Middle frontal gyrus (tissue), 1 donor: Measurements from ENCODE around the gene REV1.
"Not testable (repeated sequence)": the region's sequence is repeated elsewhere in the genome, so short reads cannot be mapped to it uniquely, and the experiment has no call there.

Experiments
- DNase-seq: peaks from one replicate; pipeline ENCODE4 v3.0.0-alpha.2; 2015; ENCODE audit warnings: low spot score; ENCODE audit errors: extremely low spot score

REV1 gene

GRCh38 chr2:99487906-99488305 lies 1.9 kb downstream of the REV1 start:
- DNase-seq = no peak

DNA sequence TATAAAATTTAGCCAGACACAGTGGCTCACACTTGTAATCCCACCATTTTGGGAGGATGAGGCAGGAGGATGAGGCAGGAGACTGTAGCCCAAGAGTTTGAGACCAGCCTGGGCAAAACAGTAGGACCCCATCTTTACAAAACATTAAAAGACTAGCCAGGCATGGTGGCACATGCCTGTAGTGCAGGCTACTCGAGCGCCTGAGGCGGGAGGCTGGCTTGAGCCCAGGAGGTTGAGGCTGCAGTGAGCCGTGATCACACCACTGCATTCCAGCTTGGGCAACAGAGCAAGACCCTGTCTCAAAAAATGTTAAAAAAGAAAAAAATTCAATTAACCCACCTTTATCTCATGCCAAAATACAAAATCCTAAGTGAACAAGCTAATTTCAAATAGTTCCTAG lies 4.0 kb downstream of the REV1 start:
- DNase-seq = no peak

DNA sequence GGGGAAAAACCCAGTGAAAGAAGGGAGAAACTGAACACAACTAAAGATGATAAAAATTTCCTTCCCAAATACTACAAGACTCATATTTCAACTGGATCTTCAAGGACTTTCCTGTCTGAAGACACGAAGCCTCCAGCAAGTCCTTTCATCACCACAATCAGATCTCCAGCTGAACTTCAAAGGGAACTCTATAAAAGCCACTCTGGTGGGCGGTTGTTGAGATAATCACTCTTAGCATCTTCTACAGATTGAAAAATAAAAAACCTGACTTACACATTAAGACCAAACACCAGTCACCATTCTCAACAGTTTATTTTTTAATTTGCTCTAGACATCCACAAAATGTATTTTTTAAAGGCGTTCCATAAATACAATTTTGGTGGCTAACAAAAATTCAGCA lies 4.4 kb downstream of the REV1 start:
- no peak for DNase-seq

DNA sequence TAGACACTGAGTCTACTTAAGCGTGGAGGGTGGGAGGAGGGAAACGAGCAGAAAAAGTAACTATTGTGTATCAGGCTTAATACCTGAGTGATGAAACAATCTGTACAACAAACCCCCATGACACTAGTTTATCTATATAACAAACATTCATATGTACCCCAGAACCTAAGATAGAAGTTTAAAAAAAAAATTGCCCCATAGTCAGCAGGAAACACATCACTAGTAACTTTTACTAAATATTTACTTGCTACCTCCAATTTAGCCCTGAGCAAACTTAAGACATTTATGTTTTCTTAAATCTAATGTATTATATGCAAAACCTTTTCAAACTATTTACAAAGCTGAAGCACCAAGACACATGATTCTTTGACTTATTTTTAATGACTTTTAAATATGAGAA lies 5.6 kb downstream of the REV1 start:
- no peak for DNase-seq

GRCh38 chr2:99481941-99482340 lies 7.9 kb downstream of the REV1 start:
- no peak for DNase-seq

DNA sequence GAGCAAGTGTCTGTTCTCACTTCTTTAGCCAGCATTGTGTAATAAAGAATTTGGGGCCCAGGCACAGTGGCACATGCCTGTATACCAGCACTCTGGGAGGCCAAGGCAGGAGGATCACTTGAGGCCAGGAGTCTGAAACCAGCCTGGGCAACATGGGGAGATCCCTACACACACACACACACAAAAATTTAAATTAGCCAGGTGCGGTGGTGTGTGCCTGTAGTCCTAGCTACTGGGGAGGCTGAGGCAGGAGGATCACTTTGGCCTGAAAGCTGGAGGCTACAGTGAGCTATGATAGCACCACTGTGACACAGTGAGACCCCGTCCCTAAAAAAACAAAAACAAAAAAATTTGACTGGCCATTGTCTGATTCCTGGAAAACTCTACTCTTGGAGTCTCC lies 8.3 kb downstream of the REV1 start:
- DNase-seq = no peak

GRCh38 chr2:99480390-99480789 lies 9.4 kb downstream of the REV1 start:
- no peak for DNase-seq

DNA sequence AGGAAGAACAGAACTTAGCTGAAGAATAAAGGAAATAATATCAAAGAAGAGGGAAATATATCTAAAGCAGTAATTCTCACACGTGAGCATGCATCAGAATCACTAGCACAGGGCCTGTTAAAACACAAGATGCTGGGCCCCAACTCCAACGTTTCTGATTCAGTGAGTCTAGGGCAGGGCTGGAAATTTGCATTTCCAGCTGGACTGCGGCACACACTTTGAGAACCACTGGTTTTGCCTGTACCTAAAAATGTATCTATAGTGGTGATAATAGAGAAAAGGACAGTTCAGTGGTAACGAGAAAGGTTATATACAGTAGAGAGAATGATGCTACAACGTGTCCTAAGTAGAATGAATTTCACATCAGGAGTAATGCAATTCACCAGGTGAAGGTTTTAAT lies 11.2 kb downstream of the REV1 start:
- DNase-seq = no peak

- DNase-seq = no peak
Observed at GRCh38 chr2:99477054-99477453, 12.8 kb downstream of the REV1 start.

- DNase-seq = no peak
Observed at GRCh38 chr2:99476629-99477028, 13.2 kb downstream of the REV1 start.

DNA sequence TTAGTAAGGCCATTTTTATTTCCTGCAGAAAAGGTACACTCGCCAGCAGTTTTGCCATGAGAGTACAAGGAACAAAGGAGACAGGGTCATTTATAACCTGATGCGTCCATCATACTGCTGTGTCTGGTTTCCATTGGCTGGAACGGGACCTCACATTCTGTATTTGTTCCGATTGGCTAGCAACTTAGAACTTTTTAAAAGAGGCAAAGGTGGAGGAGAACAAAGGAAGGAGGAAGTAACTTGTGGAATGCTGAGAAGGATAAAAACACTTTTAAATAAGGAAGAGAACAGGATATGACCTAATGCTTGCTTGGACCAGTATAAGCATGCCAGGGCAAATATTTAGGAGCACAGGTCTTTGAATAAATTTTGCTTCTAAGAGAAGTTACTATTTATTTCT lies 14.7 kb downstream of the REV1 start:
- not testable (repeated sequence) for DNase-seq

GRCh38 chr2:99473518-99474083 lies 16.2 kb downstream of the REV1 start:
- no peak for DNase-seq

DNA sequence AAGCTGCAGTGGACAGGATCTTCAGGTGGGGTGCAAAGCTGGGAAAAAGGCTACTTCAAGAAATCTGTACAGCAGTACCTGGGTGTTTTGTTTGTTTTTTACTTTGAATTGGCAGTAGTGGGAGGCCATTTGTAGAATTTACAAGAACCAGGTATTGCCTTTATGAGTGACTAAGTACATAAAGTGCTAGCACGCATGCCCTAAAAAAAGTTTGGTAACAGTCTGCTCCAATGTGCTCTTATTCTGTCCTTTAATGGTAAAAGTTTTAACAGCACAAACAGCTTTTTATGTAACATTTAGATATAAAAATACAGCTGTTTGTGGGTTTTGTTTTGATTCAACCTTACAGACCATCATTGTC lies 17.2 kb downstream of the REV1 start:
- no peak for DNase-seq

DNA sequence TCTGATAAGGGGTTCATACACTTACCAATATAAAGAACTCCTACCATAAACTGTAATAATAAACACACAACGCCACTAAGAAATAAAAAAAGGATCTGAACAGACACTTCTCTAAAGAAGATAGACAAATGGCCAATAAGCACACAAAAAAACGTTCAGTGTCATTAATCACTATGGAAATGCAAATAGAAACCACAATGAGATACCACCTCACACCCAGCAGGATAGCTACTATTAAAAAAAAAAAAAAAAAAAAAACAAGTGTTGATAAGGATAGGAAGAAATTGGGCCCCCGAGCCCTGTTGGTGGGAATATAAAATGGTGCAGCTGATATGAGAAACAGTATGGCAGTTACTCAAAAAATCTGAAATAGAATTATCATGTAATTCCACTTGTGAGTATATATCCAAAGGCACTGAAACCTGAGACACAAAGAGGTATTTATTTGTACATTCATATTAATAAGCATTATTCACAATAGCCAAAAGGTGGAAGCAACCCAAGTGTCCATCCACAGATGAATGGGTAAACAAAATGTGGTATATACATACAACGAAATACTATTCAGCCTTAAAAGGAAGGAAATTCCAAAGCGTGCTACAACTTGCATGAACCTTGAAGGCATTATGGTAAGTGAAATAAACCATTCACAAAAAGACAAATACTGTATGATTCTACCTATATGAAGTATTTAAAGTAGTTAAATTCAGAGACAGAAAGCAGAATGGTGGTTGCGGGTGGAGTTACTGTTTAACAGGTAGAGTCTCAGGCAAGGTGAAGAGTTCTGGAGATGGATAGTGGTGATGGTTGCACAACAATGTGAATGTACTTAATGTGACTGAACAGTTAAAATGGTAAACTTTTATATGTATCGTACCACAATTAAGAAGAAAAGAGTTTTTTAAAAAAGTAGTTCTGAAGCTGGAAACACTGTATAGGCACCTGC lies 17.9 kb downstream of the REV1 start:
- DNase-seq = no peak

DNA sequence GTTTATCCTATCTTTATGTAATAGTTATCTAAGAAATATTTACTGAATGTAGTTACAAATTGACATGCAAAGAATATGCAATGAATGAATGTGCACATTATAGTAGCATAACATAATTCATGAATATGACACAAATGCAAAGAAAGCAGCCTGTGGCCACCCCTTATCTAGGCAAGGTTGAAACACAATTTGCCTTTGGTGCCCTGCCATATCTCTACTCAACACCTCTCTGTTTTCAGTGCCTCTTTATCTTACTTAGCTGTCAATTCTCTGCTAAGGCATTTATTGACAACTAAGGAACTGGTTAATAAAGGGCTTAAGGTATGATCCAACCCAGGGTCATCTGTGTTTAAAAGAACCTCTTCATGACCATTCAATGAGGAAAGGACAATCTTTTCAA lies 18.9 kb downstream of the REV1 start:
- no peak for DNase-seq

- DNase-seq = not testable (repeated sequence)
Observed at GRCh38 chr2:99470459-99470858, 19.4 kb downstream of the REV1 start.

- no peak for DNase-seq
Observed at GRCh38 chr2:99469394-99469793, 20.4 kb downstream of the REV1 start.

- DNase-seq = no peak
Observed at GRCh38 chr2:99468155-99468554, 21.7 kb downstream of the REV1 start.

DNA sequence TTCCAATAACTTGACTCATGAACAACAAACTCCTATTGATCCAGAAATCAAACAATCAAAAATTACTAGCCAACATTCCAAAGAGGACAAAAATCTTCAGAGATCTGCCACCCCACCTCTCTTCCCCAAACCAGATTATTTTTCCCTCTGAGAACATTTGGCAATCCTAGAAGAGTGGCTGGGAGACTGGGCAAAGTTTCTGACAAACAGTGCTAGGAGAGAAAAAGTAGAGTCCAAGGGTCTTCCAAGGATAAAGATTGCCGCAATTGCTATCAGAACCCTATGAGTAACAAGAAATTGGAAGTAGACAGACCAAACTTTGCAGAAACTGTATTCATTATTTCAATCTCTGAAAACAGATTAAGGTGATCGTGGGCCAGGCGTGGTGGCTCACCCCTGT lies 22.4 kb downstream of the REV1 start:
- no peak for DNase-seq

GRCh38 chr2:99461828-99462483 lies 27.9 kb downstream of the REV1 start:
- no peak for DNase-seq

DNA sequence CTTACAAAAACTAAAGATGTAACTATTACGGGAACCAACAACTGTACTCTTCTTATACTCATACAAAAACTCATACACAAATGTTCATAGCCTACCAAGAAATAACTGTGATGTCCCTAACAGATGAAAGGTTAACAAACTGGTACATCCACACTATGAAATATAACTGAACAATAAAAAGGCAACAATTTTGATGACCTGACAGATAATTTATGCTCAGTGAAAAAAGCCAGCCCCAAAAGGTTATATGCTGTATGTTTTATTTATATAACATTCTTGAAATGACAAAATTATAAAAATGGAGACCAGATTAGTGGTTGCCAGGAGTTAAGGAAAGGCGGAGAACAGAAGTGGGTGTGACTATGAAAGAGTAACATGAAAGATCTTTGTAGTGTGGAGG lies 31.3 kb downstream of the REV1 start:
- DNase-seq = no peak

DNA sequence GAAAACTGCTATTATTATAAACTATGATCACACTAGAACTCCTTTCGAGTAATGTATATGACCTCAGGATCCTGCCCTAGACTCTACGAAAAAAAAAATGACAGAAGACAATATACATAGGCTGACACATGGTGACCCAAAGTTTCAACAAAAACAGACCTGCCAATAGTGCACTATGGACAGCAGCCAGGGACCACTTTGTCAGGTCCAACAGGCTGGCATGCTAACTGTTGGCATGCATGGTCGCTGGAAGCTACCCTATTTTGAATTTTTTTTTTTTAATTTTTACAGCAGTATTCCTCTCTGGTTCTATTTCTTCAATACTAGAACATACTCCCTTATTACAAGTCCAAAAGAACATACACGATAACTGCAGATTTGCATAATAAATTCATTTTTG lies 38.1 kb downstream of the REV1 start:
- no peak for DNase-seq

DNA sequence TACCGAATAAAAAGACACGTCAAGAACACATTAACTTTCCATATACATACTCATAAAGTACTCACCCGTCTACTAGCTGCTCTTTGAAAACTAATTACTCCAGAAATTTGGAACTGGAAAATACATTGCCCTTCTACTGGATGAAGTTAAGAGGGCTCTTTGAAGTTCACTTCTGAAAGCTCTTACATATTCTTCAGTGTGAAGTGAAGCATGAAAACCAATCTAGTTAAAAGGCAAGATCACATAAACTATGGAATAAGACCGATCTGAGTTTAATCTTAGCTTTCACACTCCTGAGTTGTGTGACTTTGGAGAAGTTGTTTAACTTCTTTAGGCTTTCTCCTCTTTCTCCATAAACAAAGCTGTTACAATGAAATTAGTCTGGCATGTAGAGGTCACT lies 38.5 kb downstream of the REV1 start:
- DNase-seq = no peak
